GM21529 (cell line): ENCODE measurements around the gene HCN2.
"Not testable (repeated sequence)": the region's sequence is repeated elsewhere in the genome, so short reads cannot be mapped to it uniquely, and the experiment has no call there.

Source experiments
- ATAC-seq: cut with Tn5 transposase; IDR thresholded peaks from one replicate; pipeline ENCODE4 v1.9.1; 2021; ENCODE audit not compliant: unreplicated experiment

Gene HCN2

GRCh38 chr19:584240-585001 is 5.3 kb upstream of the HCN2 start:
- no peak for ATAC-seq

GRCh38 chr19:585146-585545 is 4.5 kb upstream of the HCN2 start:
- not testable (repeated sequence) for ATAC-seq

GRCh38 chr19:585551-586110 is 4.0 kb upstream of the HCN2 start:
- ATAC-seq, result no peak

- no peak for ATAC-seq
These were observed 1.5 kb upstream of the HCN2 start for GRCh38 chr19:588093-588740.

- no peak for ATAC-seq
These were observed 664 bp upstream of the HCN2 start for GRCh38 chr19:588741-589692.

- ATAC-seq, result no peak
These were observed 690 bp downstream of the HCN2 start for GRCh38 chr19:590396-590745.

- ATAC-seq, result no peak
These were observed 1.0 kb downstream of the HCN2 start for GRCh38 chr19:590750-591098.

- no peak for ATAC-seq
These were observed 1.6 kb downstream of the HCN2 start for GRCh38 chr19:591099-591958.

- no peak for ATAC-seq
These were observed 2.4 kb downstream of the HCN2 start for GRCh38 chr19:592101-592500.

GRCh38 chr19:593055-593454 is 3.4 kb downstream of the HCN2 start:
- no peak for ATAC-seq

GRCh38 chr19:593505-593904 is 3.8 kb downstream of the HCN2 start:
- no peak for ATAC-seq

- ATAC-seq, result no peak
These were observed 4.7 kb downstream of the HCN2 start for GRCh38 chr19:594265-594870.

GRCh38 chr19:595326-596262 is 5.9 kb downstream of the HCN2 start:
- no peak for ATAC-seq

- no peak for ATAC-seq
These were observed 6.6 kb downstream of the HCN2 start for GRCh38 chr19:596263-596655.

GRCh38 chr19:597406-598315 is 8.0 kb downstream of the HCN2 start:
- ATAC-seq, result no peak

- ATAC-seq, result no peak
These were observed 11.6 kb downstream of the HCN2 start for GRCh38 chr19:601310-601709.

- no peak for ATAC-seq
These were observed 12.1 kb downstream of the HCN2 start for GRCh38 chr19:601790-602189.
